Measurements from ENCODE around the gene GNAI2.

- no peak for TF ChIP-seq CTCF (IDR thresholded peaks at IDR 0.05)
- TF ChIP-seq POLR2A (IDR thresholded peaks at IDR 0.05): no peak
These were observed 6.4 kb downstream of the GNAI2 start for GRCh38 chr3:50242381-50242770.

All from Peyer's patch (tissue), 4 donors.